Endothelial cell of umbilical vein (primary cell): ENCODE data around the gene JAKMIP3. TPM values are rescaled to one million over a fixed set of nuclear protein-coding genes. Genes with fewer than 3 reads are reported as not detected.

Experiments used
- BruUV-seq: library from RNA; stranded (reverse); fragments of 400-500 nt; replicated peaks from 2 replicates; lab custom pipeline; 2021; lab: Mats Ljungman, UMichigan
- CTCF ChIA-PET: fragments of 300-600, 350-600 bp; sonication (Branson Sonifier 250); formaldehyde crosslinking; loops from one replicate; lab custom pipeline; 2021; ENCODE audit warnings: antibody characterized with exemption, inconsistent platforms; lab: Charles Lee
- POLR2A ChIA-PET: fragments of 300-600, 350-600 bp; sonication (Branson Sonifier 250); formaldehyde crosslinking; loops from one replicate; lab custom pipeline; 2021; ENCODE audit warnings: antibody characterized with exemption, inconsistent platforms; lab: Charles Lee
- DNase-seq: peaks from one replicate; pipeline ENCODE4 v3.0.0-alpha.2; 2011; ENCODE audit warnings: low read depth, low spot score
- FAIRE-seq: peaks from 2 replicates; lab custom pipeline; 2011; peaks lifted over from hg19 to GRCh38; lab: Jason Lieb, UNC
- H2AFZ ChIP-seq: 2 replicates; pipeline ENCODE4 v1.6.0; 2012; ENCODE audit warnings: low read depth, low read length, control low read depth, inconsistent platforms
- H3K27ac ChIP-seq: 2 replicates; pipeline ENCODE4 v1.5.1; 2011; ENCODE audit warnings: low read depth, mild to moderate bottlenecking, control low read depth, low read length, moderate library complexity; ENCODE audit not compliant: insufficient read depth
- H3K27me3 ChIP-seq, 2 experiments: 2 replicates each; pipeline versions ENCODE4 v1.6.0 to v1.6.1; 2011; ENCODE audit warnings: low read length in 2 of 2, mixed read lengths in 1 of 2; ENCODE audit not compliant: control insufficient read depth in 2 of 2, insufficient read depth in 2 of 2
- H3K36me3 ChIP-seq, 2 experiments: 2 replicates in 1 of 2; 3 replicates in 1 of 2; pipeline ENCODE4 v1.5.1; 2011; ENCODE audit warnings: low read length in 2 of 2, mild to moderate bottlenecking in 1 of 2, moderate library complexity in 1 of 2; ENCODE audit not compliant: control insufficient read depth in 2 of 2, insufficient read depth in 2 of 2; ENCODE audit errors: extremely low read depth in 1 of 2
- H3K4me1 ChIP-seq: 3 replicates; pipeline ENCODE4 v1.5.1; 2011; ENCODE audit warnings: mild to moderate bottlenecking, low read length; ENCODE audit not compliant: control insufficient read depth, insufficient read depth; ENCODE audit errors: extremely low read depth
- H3K4me2 ChIP-seq: 2 replicates; pipeline ENCODE4 v1.6.1; 2011; ENCODE audit warnings: low read length, control low read depth, mixed read lengths; ENCODE audit not compliant: insufficient read depth
- H3K4me3 ChIP-seq, 3 experiments: fragments of 200-600 bp in 1 of 3; sonication (generic), shearing (Covaris generic) in 1 of 3; replicated peaks in 1 of 3; 2 replicates each; pipeline ENCODE4 v1.5.1; 2011 to 2016; ENCODE audit warnings: control low read depth in 3 of 3, low read length in 3 of 3, mild to moderate bottlenecking in 2 of 3, inconsistent platforms in 1 of 3, low read depth in 1 of 3, moderate library complexity in 1 of 3; ENCODE audit not compliant: insufficient read depth in 1 of 3
- H3K79me2 ChIP-seq: 2 replicates; pipeline ENCODE4 v1.6.0; 2012; ENCODE audit warnings: low read length, inconsistent platforms; ENCODE audit not compliant: control insufficient read depth, insufficient read depth
- H3K9ac ChIP-seq: replicated peaks from 2 replicates; pipeline ENCODE3; 2011; ENCODE audit warnings: low read length, control low read depth; ENCODE audit not compliant: insufficient read depth; ENCODE audit errors: extremely low read depth
- H3K9me1 ChIP-seq: replicated peaks from 3 replicates; pipeline ENCODE4 v1.6.0; 2011; ENCODE audit warnings: mild to moderate bottlenecking, low read length; ENCODE audit not compliant: control insufficient read depth, insufficient read depth; ENCODE audit errors: extremely low read depth
- H3K9me3 ChIP-seq: replicated peaks from 2 replicates; pipeline ENCODE4 v1.5.1; 2012; ENCODE audit warnings: low read length, inconsistent platforms; ENCODE audit not compliant: control insufficient read depth, insufficient read depth
- H4K20me1 ChIP-seq: replicated peaks from 2 replicates; pipeline ENCODE3; 2011; ENCODE audit warnings: mild to moderate bottlenecking, low read length; ENCODE audit not compliant: control insufficient read depth, insufficient read depth; ENCODE audit errors: extremely low read depth
- EZH2 ChIP-seq: IDR thresholded peaks from 2 replicates; pipeline ENCODE4 v1.6.1; 2012; ENCODE audit warnings: borderline replicate concordance, low read depth, mild to moderate bottlenecking, moderate library complexity, low read length, inconsistent platforms; ENCODE audit not compliant: severe bottlenecking
- FOS ChIP-seq: IDR thresholded peaks from 2 replicates; pipeline ENCODE4 v1.6.1; 2011; ENCODE audit warnings: mild to moderate bottlenecking, low read length, moderate library complexity, borderline replicate concordance; ENCODE audit not compliant: insufficient read depth
- GATA2 ChIP-seq: IDR thresholded peaks from 2 replicates; pipeline ENCODE4 v1.7.0; 2011; ENCODE audit warnings: low read depth, mild to moderate bottlenecking, moderate library complexity, mixed read lengths, low read length; ENCODE audit not compliant: insufficient read length, insufficient read depth
- JUN ChIP-seq: IDR thresholded peaks from 2 replicates; pipeline ENCODE4 v1.6.1; 2011; ENCODE audit warnings: borderline replicate concordance, low read depth; ENCODE audit not compliant: insufficient read length, insufficient read depth
- MYC ChIP-seq: IDR thresholded peaks from one replicate; pipeline ENCODE4 v1.6.1; 2011; ENCODE audit warnings: mild to moderate bottlenecking, low read depth, low read length
- POLR2A ChIP-seq: IDR thresholded peaks from 2 replicates; pipeline ENCODE4 v1.6.1; 2012; ENCODE audit warnings: low read depth, mild to moderate bottlenecking, control low read depth, low read length
- POLR2AphosphoS5 ChIP-seq: IDR thresholded peaks from 2 replicates; pipeline ENCODE4 v1.6.1; 2012; ENCODE audit warnings: low read depth, mild to moderate bottlenecking, control low read depth, low read length, moderate library complexity; ENCODE audit not compliant: insufficient read depth
- dilution Hi-C: fragments of 300-500 bp; cut with MboI; formaldehyde crosslinking; loops from one replicate; pipeline ENCODE4 v1.15.0; 2019; ENCODE audit warnings: low sequenced_read_pairs; ENCODE audit not compliant: extremely low pct_ligation_motif_present
- intact Hi-C: fragments of 100-400 bp; cut with micrococcal nuclease; formaldehyde crosslinking; loops from one replicate; pipeline ENCODE4 v1.10.0; 2022
- polyA plus RNA-seq, 4 experiments: library from polyadenylated mRNA; depleted of rRNA in 3 of 4; stranded (reverse) in 3 of 4; unstranded in 1 of 4; fragments of >200 nt; gene quantifications; 2 replicates each; pipeline versions ENCODE4 v1.2.1 to v1.2.3, GENCODE V29; 2011 to 2012; ENCODE audit warnings: missing spikeins in 1 of 4
- total RNA-seq: library from RNA; stranded (reverse); gene quantifications from 2 replicates; pipeline ENCODE4 v1.2.3, GENCODE V29; 2021
- TF ChIP-seq, protein P1 (sequence below): IDR thresholded peaks from 2 replicates; pipeline ENCODE4 v1.6.1; 2011; ENCODE audit not compliant: insufficient read depth, insufficient read length
- TF ChIP-seq, protein P2 (sequence below), 2 donors: IDR thresholded peaks; 1 replicate in 1 of 2; 2 replicates in 1 of 2; pipeline ENCODE4 v1.5.1; 2011; ENCODE audit warnings: low read length in 2 of 2, mild to moderate bottlenecking in 2 of 2, moderate library complexity in 2 of 2, control low read depth in 1 of 2, inconsistent platforms in 1 of 2, low read depth in 1 of 2; ENCODE audit not compliant: insufficient read depth in 1 of 2; ENCODE audit errors: extremely low read depth in 1 of 2

The JAKMIP3 gene
- total and polyA plus RNA-seq, 2 donors (not counting 3 experiments of a cell fraction or from before 2014, with no cell fraction given): 0.01 TPM; not detected in 1

DNA sequence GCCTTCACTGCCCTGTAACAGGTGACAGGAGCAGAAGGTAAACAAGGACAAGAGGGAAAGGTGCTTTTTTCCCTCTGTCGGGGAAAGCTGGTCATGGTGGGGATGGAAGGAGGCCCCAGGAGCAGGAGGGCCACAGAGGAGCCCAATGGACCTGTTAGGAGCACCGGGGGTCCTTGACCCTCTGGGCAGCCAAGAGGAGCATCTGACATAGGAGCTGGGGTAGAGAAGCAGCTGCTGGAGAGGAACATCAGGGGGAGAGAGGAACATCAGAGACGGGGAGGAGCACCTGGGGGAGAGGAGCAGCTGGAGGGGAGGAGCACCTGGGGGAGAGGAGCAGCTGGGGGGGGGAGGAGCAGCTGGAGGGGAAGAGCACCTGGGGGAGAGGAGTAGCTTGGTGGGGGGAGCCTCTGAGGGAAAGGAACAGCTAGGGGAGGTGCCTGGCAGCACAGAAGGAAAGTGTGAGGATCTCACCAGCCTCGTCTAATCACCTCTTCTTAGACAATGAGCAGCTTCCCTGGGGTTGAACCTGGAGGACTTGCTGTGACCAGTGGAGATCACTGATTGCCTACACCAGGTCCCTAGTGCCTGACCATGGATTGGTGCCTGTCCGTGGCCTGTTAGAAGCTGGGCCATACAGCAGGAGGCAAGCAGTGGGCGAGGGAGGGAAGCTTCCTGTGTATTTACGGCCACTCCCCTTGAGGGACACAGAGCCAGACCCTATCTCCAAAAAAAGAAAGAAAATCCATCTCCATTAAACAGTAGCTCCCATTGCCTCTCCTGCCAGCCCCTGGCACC lies 37.6 kb downstream of the JAKMIP3 start:
- H3K4me1 ChIP-seq: no peaks in the 10 kb centered on the region
- DNase-seq (no peak), FAIRE-seq (no peak)
- H3K36me3 ChIP-seq: no peaks in the 10 kb centered on the region
- no peak overlapping the region for H3K4me2 ChIP-seq
- TF ChIP-seq, protein P1, sequence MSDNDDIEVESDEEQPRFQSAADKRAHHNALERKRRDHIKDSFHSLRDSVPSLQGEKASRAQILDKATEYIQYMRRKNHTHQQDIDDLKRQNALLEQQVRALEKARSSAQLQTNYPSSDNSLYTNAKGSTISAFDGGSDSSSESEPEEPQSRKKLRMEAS: no peak
- TF ChIP-seq GATA2: no peak
- no peak for TF ChIP-seq POLR2A
- TF ChIP-seq POLR2AphosphoS5: no peak
- TF ChIP-seq EZH2: no peak
- TF ChIP-seq, protein P2, sequence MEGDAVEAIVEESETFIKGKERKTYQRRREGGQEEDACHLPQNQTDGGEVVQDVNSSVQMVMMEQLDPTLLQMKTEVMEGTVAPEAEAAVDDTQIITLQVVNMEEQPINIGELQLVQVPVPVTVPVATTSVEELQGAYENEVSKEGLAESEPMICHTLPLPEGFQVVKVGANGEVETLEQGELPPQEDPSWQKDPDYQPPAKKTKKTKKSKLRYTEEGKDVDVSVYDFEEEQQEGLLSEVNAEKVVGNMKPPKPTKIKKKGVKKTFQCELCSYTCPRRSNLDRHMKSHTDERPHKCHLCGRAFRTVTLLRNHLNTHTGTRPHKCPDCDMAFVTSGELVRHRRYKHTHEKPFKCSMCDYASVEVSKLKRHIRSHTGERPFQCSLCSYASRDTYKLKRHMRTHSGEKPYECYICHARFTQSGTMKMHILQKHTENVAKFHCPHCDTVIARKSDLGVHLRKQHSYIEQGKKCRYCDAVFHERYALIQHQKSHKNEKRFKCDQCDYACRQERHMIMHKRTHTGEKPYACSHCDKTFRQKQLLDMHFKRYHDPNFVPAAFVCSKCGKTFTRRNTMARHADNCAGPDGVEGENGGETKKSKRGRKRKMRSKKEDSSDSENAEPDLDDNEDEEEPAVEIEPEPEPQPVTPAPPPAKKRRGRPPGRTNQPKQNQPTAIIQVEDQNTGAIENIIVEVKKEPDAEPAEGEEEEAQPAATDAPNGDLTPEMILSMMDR (IDR thresholded peaks at IDR 0.05; ENCODE audit: extremely low read depth in 1 of 2, insufficient read depth in 1 of 2, low read depth in 1 of 2, low read length in 2 of 2): no peak
- no peak for TF ChIP-seq FOS
- TF ChIP-seq JUN: no peak
- no peak for TF ChIP-seq MYC
- dilution Hi-C loops (no loop called here), intact Hi-C loops (no loop called here)
- no peaks in the 10 kb centered on the region for H3K9me3 ChIP-seq
- no peak overlapping the region for H3K27ac ChIP-seq
- ChIA-PET POLR2A (no interaction called here), CTCF (no interaction called here)
- no TSS peak for BruUV-seq
- H3K79me2 ChIP-seq: no peaks in the 10 kb centered on the region
- no peaks in the 10 kb centered on the region for H3K9me1 ChIP-seq
- no peak overlapping the region for H3K9ac ChIP-seq
- no peaks in the 10 kb centered on the region for H4K20me1 ChIP-seq
- H3K27me3 ChIP-seq: no peaks in the 10 kb centered on the region
- H2AFZ ChIP-seq: no peak overlapping the region
- H3K4me3 ChIP-seq: no peak overlapping the region
